H4 (cell line): ENCODE data around the gene SRGAP3. TPM values are rescaled to one million over a fixed set of nuclear protein-coding genes. Genes with fewer than 3 reads are reported as not detected.

Source experiments
- DNase-seq: peaks from one replicate; pipeline ENCODE4 v3.0.0-alpha.2; 2015; ENCODE audit warnings: low spot score
- total RNA-seq: library from RNA; depleted of rRNA; stranded (reverse); fragments of >200 nt; shearing (Covaris generic); gene quantifications from 2 replicates; pipeline ENCODE4 v1.2.3, GENCODE V29; 2014

Gene SRGAP3
- total RNA-seq, 1 experiment from 2014 or later, result 1.8 TPM

GRCh38 chr3:8988384-8988655 is 261.1 kb downstream of the SRGAP3 start:
- no peak for DNase-seq

GRCh38 chr3:8987645-8988383 is 261.6 kb downstream of the SRGAP3 start:
- peak; percentile 61 for DNase-seq

DNA sequence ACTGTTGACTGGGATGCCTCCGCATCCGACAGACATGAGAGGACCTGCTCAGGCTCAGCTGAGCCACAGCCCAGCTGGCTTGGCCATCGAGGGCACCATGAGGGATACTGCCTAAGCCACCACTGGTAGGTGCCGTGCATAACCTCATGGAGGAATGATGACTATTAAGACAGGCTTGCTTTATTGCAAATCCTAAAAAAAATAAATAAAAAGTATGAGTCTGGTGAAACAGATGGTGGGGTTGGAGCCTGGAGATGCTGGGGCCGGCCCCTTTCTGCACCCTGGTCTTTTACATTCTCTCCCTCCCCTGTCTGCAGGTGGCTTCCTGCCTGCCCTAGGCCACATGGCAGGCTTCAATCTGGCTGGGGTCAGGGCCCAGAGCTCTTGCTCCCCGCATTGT is 262.2 kb downstream of the SRGAP3 start:
- no peak for DNase-seq

DNA sequence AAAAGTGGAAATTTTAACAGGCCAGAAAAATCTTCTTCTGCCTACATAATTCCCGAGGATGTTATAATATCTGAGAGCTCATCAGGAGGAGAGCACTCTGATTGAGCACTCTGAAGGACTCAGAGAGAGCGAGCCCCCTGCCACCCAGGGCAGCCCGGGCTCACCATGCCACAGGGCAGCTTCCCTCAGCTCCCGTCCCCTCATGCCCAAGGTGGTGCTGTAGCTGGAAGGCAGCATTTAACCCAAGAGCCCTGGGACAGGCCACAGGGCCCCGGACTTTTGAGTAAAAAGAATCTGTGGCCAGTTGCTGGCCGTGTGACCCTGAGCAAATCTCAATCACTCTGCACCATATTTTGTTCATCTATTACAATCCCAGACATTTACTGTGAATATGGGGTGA is 262.7 kb downstream of the SRGAP3 start:
- DNase-seq, result no peak

DNA sequence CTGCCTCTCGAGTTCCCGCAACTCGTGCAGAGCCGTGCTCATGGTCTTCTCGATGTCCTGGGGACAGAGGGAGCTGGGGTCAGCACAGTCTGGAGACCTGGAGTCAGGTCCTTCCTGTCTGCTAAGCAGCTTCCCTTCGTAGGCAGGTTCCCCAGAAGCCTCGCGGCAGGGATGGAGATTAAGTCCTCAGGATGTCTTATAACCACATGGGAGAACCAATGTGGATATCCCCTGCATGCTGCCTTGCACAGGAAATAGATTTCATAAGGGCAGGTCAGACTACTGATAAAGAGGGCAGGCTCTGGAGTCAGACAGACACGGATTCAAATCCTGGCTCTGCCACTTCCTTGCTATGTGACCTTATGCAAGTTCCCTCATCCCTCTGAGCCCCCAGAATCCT is 263.6 kb downstream of the SRGAP3 start:
- DNase-seq, result no peak

GRCh38 chr3:8985411-8985831 is 264.0 kb downstream of the SRGAP3 start:
- DNase-seq, result no peak

DNA sequence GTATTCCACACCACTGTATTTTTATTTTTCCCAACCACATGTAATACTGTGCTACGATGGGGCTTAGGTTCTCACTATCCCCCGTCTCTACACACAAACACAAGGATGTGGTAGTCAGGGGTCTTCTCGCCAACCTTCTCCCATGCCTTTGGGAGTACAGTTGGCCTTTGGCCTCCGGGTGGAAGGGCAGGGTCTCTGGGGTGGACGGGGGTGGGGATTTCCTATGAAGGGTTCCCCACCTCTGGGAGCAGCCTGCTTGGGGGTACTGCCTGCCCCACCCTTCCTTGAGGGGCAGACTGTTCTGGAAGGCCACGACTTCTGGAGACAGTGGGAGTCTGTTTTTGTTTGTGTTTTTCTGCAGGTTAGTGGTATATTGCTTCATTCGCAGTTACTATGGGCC is 264.9 kb downstream of the SRGAP3 start:
- DNase-seq, result no peak

GRCh38 chr3:8984081-8984480 is 265.4 kb downstream of the SRGAP3 start:
- DNase-seq, result no peak

GRCh38 chr3:8983591-8983990 is 265.9 kb downstream of the SRGAP3 start:
- no peak for DNase-seq

GRCh38 chr3:8983026-8983425 is 266.4 kb downstream of the SRGAP3 start:
- DNase-seq, result no peak

- no peak for DNase-seq
Measured at GRCh38 chr3:8982509-8982908, 266.9 kb downstream of the SRGAP3 start.

- DNase-seq, result no peak
Measured at GRCh38 chr3:8981700-8982099, 267.7 kb downstream of the SRGAP3 start.

DNA sequence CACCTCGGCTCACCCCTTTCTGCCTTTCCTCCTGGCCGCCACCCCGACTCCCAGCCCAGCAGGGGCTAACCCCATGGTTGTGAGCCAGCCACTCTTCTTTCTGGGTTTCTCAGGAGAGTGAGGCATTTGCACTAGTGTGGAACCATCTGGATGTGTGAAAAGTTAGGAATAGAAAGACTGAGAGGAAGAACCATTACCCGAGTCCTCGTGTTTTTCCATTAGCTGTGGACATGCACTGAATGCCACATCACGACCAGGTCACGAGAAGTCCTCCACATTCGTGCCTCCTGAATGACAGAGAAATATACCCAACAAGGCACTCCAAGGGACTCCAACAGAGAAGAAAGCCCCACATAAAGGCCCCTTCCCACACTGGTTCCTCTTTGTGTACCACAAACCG is 268.1 kb downstream of the SRGAP3 start:
- no peak for DNase-seq

- DNase-seq, result no peak
Measured at GRCh38 chr3:8980756-8981257, 268.6 kb downstream of the SRGAP3 start.

DNA sequence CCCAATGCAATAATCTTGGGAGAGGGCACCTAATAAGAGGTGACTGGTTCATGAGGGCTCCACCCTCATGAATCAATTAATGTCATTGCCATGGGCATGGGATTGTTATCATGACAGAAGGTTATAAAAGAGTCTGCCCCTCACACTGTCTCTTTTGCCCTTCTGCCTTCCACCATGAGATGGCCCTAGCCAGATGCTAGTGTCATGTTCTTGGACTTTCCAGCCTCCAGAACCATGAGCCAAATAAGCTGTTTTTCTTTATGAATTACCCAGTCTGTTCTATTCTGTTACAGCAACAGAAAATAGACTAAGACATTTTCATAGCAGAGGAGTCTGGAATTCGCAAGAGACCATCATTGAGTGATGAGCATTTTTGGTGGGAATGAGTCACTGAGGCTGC is 270.2 kb downstream of the SRGAP3 start:
- no peak for DNase-seq

DNA sequence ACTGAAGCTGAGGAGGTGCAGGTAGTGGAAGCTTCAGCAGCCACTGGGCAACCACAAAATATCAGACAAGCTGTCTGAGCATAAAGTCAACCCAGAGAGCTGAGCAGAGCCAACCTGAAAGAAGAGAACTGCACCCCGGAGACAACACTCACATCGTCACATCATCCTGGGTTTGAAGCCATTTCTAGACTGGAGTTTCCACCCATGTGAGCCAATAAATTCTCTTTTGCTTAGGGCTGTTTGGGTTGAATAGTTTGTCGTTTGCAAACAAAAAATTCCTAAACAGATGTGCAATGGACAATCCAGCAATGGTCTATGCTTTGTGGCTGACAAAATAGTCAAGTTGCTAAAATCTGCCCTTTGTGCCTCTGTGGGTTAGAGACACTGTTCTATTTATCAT is 270.9 kb downstream of the SRGAP3 start:
- DNase-seq, result no peak

- no peak for DNase-seq
Measured at GRCh38 chr3:8976540-8977182, 272.8 kb downstream of the SRGAP3 start.

DNA sequence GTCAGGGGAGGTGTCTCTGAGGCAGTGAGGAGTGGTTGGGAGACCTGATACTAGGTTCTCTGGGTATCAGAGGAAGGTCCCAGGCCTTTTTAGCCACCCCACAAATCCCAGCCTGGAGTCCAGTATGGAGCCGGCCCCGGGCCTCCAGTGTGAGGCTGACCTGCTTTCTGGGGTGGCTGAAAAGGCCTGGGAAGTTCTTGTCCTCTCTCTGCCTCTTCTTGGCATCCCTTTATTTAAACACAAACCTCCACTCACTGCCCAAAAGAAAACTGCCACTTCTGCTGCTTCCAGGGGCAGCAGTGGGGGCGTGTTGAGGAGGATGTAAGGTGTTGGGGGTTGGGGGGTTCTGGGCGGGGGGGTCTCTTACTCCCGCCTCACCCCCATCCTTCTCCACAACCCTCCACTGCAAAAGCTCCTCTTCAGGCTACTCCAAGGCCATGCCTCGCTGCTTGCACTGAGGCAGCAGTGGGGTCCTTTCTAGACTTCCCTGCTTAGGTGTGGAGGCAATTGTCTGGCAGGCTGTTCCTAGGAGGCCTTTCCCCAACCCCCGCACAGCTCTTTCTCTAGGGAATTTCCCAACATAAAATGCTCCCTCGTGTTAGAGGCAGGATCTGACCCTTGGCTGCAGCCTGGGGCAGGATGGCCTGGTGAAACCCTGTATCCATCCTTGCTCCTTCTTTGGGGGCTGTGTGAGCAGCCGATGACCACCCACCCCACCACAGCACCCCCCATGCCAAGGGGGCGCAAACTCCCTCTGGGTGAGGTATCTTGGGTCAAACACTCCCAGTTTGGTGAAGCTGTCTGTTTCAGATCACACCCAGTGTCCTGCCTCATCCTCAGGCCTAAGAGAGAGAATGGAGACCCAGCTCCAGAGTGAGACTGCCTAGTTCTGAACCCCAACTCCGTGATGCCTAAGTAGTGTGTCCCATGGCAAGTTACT is 274.1 kb downstream of the SRGAP3 start:
- DNase-seq, result no peak

GRCh38 chr3:8974458-8974857 is 275.0 kb downstream of the SRGAP3 start:
- no peak for DNase-seq

GRCh38 chr3:8972639-8973038 is 276.8 kb downstream of the SRGAP3 start:
- peak; percentile 60 for DNase-seq

GRCh38 chr3:8970971-8971589 is 278.4 kb downstream of the SRGAP3 start:
- DNase-seq, result peak; percentile 61

- DNase-seq, result no peak
Measured at GRCh38 chr3:8969241-8969640, 280.2 kb downstream of the SRGAP3 start.
